ENCODE measurements around the gene ASTL.

ASTL gene

GRCh38 chr2:96128456-96128855, 9.8 kb downstream of the ASTL start:
- TF ChIP-seq ZNF658 (tag by site-specific recombination; IDR thresholded peaks at IDR 0.05) (no peak), ZNF596 (tag by site-specific recombination; IDR thresholded peaks at IDR 0.05) (no peak), ZNF701 (tag by site-specific recombination; IDR thresholded peaks at IDR 0.05) (no peak), ZBTB48 (tag by site-specific recombination; IDR thresholded peaks at IDR 0.05) (no peak), ZBTB11 (tag by site-specific recombination; conservative IDR thresholded peaks at IDR 0.05; ENCODE audit: low read depth) (no peak), ZNF529 (tag by site-specific recombination; IDR thresholded peaks at IDR 0.05; ENCODE audit: insufficient replicate concordance) (no peak), ZNF521 (tag by site-specific recombination; IDR thresholded peaks at IDR 0.05) (no peak), ZNF366 (tag by site-specific recombination; conservative IDR thresholded peaks at IDR 0.05) (no peak)
- TF ChIP-seq, protein P1, sequence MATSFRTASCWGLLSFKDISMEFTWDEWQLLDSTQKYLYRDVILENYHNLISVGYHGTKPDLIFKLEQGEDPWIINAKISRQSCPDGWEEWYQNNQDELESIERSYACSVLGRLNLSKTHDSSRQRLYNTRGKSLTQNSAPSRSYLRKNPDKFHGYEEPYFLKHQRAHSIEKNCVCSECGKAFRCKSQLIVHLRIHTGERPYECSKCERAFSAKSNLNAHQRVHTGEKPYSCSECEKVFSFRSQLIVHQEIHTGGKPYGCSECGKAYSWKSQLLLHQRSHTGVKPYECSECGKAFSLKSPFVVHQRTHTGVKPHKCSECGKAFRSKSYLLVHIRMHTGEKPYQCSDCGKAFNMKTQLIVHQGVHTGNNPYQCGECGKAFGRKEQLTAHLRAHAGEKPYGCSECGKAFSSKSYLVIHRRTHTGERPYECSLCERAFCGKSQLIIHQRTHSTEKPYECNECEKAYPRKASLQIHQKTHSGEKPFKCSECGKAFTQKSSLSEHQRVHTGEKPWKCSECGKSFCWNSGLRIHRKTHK (tag by site-specific recombination; IDR thresholded peaks at IDR 0.05) = no peak
- no peaks in the 10 kb centered on the region for H3K9me3 ChIP-seq (ENCODE audit: control insufficient read depth, insufficient read depth, low read depth, low read length)
- no peaks in the 10 kb centered on the region for H3K4me1 ChIP-seq (ENCODE audit: control insufficient read depth, insufficient read depth, low read length)
- ChIA-PET POLR2A (no interaction called here), CTCF (no interaction called here)
- no peaks in the 10 kb centered on the region for H3K36me3 ChIP-seq (ENCODE audit: control insufficient read depth in 2 of 2, insufficient read depth in 1 of 2, low read length in 2 of 2)
- no peak overlapping the region for H3K27ac ChIP-seq (ENCODE audit: extremely low read depth, low read depth, low read length)
- no peak overlapping the region for H3K4me3 ChIP-seq (ENCODE audit: low read depth, low read length)

GRCh38 chr2:96124406-96125265, 13.7 kb downstream of the ASTL start:
- H3K27ac ChIP-seq (ENCODE audit: extremely low read depth, low read depth, low read length) = no peak overlapping the region
- no peaks in the 10 kb centered on the region for H3K9me3 ChIP-seq (ENCODE audit: control insufficient read depth, insufficient read depth, low read depth, low read length)
- CTCF ChIA-PET = interaction anchor here (0.5 to 0.7 kb wide), 2 partner anchors 14 to 84 kb away, joined by 3 to 4 read pairs; partner anchors contain the start of gene ASTL
- POLR2A ChIA-PET = no interaction called here
- H3K4me1 ChIP-seq (ENCODE audit: control insufficient read depth, insufficient read depth, low read length) = no peaks in the 10 kb centered on the region
- no peaks in the 10 kb centered on the region for H3K36me3 ChIP-seq (ENCODE audit: control insufficient read depth in 2 of 2, insufficient read depth in 1 of 2, low read length in 2 of 2)
- H3K4me3 ChIP-seq (ENCODE audit: low read depth, low read length) = no peak overlapping the region
- no peak for TF ChIP-seq ZNF837 (tag by site-specific recombination; IDR thresholded peaks at IDR 0.05)
- no peak for TF ChIP-seq ZNF169 (tag by site-specific recombination; IDR thresholded peaks at IDR 0.05)
- no peak for TF ChIP-seq ZNF274 (IDR thresholded peaks at IDR 0.05; ENCODE audit: low read length)
- TF ChIP-seq ZNF274 (tag by site-specific recombination; IDR thresholded peaks at IDR 0.05; ENCODE audit: borderline replicate concordance) = no peak
- TF ChIP-seq ZNF19 (tag by site-specific recombination; IDR thresholded peaks at IDR 0.05; ENCODE audit: low read depth) = no peak
- TF ChIP-seq ZNF560 (tag by site-specific recombination; IDR thresholded peaks at IDR 0.05; ENCODE audit: borderline replicate concordance) = no peak
- TF ChIP-seq ZNF792 (tag by site-specific recombination; IDR thresholded peaks at IDR 0.05) = no peak
- no peak for TF ChIP-seq ZNF416 (tag by site-specific recombination; IDR thresholded peaks at IDR 0.05)
- TF ChIP-seq ZFP41 (tag by site-specific recombination; IDR thresholded peaks at IDR 0.05; ENCODE audit: borderline replicate concordance) = no peak
- no peak for TF ChIP-seq ZBTB11 (tag by site-specific recombination; conservative IDR thresholded peaks at IDR 0.05; ENCODE audit: low read depth)
- TF ChIP-seq, protein P2, sequence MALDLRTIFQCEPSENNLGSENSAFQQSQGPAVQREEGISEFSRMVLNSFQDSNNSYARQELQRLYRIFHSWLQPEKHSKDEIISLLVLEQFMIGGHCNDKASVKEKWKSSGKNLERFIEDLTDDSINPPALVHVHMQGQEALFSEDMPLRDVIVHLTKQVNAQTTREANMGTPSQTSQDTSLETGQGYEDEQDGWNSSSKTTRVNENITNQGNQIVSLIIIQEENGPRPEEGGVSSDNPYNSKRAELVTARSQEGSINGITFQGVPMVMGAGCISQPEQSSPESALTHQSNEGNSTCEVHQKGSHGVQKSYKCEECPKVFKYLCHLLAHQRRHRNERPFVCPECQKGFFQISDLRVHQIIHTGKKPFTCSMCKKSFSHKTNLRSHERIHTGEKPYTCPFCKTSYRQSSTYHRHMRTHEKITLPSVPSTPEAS (tag by site-specific recombination; IDR thresholded peaks at IDR 0.05) = no peak
- no peak for TF ChIP-seq ZNF544 (tag by site-specific recombination; IDR thresholded peaks at IDR 0.05)
- TF ChIP-seq YY1 (tag by site-specific recombination; IDR thresholded peaks at IDR 0.05) = no peak
- no peak for TF ChIP-seq HIC1 (tag by site-specific recombination; IDR thresholded peaks at IDR 0.05)
- TF ChIP-seq GLI4 (tag by site-specific recombination; IDR thresholded peaks at IDR 0.05) = no peak

All from HEK293 (cell line).